ENCODE measurements around the gene BBX. TPM values are rescaled to one million over a fixed set of nuclear protein-coding genes. Genes with fewer than 3 reads are reported as not detected.

BBX gene
- 29.0 and 43.8 TPM in 2 replicates for total RNA-seq (ENCODE audit: low replicate concordance)

DNA sequence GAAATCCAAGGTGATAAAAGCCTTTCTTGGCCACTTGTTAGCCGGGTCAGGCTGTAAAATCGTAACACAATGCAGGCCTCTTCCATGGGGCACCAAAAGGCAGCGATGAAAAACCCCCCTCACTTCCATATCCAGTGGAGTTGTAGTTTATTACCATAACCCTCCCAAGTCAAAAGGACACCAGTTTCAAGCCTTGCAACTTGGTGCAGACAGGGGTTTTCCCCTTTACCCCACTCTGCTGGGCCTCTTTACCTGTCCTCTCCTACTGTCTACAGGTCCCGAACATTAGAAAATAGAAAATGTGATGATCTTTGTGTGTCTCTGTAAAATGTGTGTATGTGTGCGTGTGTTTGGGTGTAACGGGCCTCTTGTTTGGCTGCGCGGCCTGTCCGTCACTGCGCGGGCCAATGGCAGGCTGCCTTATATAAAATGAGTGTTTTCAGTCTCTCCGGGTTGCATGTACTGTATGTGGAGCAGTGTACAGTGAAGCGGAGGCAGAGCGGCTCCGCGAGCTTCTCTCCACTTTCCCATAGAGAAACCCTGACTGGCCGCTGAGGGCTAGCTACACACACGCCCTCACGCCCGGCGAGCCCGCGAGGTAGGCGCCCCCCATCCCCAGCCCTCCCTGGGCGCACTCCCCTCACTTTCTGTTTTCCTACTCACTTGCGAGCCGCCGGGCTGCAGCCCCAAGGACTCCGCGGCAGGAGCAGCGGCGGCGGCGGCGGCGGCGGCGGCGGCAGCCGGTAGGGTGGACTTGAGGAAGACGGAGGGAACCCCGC lies at the start of gene BBX:
Gene BBX, plus strand, starts transcription at position 453 of the 779 bp plus-strand sequence. CDS start 187,499 bp downstream, outside the sequence.

Other genes with a start within 250 kb of the BBX start
- not detected in 2 replicates for gene CCDC54, start 145.5 kb upstream of the BBX start, total RNA-seq (ENCODE audit: low replicate concordance)